A673 (cell line): ENCODE measurements around the gene GPAM.

Experiments
- CTCF ChIP-seq: fragments of 300-800, 200-600 bp; sonication (generic); conservative IDR thresholded peaks from 2 replicates; pipeline ENCODE4 v1.5.1; 2017; ENCODE audit warnings: low read depth, mild to moderate bottlenecking, antibody characterized with exemption, low read length, moderate library complexity, mixed read lengths
- EZH2 ChIP-seq: fragments of 200-600 bp; sonication (generic); IDR thresholded peaks from 2 replicates; pipeline ENCODE4 v1.6.1; 2017; ENCODE audit warnings: borderline replicate concordance, low read depth, mild to moderate bottlenecking, mixed read lengths, antibody characterized with exemption, low read length; ENCODE audit not compliant: poor library complexity, severe bottlenecking

- TF ChIP-seq CTCF (no peak), EZH2 (no peak)
Observed at GRCh38 chr10:112148331-112148730, 35.2 kb downstream of the GPAM start.
